NCI-H69 (cell line): ENCODE data around the gene DDAH2.

ENCODE experiments used
- DNase-seq: peaks from one replicate; lab custom pipeline; 2025; lab: John Stamatoyannopoulos, UW

Gene DDAH2, protein sequence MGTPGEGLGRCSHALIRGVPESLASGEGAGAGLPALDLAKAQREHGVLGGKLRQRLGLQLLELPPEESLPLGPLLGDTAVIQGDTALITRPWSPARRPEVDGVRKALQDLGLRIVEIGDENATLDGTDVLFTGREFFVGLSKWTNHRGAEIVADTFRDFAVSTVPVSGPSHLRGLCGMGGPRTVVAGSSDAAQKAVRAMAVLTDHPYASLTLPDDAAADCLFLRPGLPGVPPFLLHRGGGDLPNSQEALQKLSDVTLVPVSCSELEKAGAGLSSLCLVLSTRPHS

DNA sequence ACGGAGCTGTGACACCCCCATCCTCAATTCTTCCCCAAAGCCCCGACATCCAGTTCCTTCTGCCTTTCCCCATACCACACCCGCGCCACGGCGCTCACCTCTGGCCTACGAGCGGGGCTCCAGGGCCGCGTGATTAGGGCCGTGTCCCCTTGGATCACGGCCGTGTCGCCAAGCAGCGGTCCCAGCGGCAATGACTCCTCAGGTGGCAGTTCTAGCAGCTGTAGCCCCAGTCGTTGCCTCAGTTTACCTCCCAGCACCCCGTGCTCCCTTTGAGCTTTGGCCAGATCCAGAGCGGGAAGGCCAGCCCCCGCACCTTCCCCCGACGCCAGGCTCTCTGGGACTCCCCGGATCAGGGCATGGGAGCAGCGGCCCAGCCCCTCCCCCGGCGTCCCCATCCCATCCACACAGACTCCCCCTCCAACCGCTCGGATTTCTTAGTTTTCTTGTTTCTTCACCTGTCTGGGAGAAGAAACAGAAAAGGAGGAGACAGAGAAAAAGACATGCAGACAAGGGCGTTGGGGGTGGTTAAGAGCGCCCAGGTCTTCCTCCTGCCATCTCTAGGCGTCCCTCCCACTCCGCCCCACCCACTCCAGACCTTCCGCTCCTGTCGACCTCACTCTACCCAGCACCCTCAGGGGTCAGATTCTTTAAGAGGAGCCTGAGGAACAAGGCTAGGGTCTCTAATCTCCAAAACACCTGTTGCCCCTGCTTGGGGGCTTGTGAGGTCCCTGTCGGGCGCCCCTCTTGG lies at the start of gene DDAH2:
DDAH2 (minus strand) TSS at position 533 of the 748 bp plus-strand sequence; CDS start at position 395, 138 bp downstream.
- no peak for DNase-seq

DNA sequence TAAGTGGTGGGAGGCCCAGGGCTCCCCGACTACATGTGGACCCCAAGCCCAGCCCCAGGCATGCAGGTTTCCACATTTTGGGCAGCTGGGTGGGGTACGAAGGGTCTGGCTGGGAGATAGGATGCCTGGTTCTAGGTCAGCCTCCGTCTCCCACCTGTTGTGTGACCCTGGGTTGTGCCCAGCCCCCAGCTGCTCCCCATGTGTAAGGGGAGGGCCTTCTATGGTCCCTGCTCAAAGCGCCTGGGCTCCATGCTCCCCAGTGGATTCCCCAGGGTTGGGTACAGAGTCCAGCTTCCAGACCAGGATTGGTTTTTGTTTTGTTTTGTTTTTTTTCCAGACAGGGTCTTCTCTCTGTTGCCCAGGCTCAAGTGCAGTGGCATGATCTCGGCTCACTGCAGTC lies 49.1 kb upstream of the DDAH2 start:
- no peak for DNase-seq

DNA sequence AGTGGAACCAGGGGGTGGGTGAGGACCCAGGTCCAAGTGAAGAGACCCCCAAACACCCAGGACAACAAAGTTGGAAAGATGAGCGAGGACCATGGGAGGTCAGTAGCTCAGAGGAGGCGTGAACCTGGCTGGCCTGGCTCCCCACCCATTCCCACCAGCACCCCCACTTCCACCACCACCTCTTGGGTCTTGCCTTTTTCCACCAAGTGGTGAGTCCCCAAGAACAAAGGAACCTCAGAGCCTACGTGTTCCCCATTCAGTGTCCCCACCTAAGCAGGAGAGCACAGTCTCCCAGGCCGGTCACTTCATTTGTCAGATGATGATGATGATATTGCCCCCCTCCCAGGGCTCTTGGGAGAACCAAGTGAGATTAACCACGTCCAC lies 48.6 kb upstream of the DDAH2 start:
- no peak for DNase-seq

DNA sequence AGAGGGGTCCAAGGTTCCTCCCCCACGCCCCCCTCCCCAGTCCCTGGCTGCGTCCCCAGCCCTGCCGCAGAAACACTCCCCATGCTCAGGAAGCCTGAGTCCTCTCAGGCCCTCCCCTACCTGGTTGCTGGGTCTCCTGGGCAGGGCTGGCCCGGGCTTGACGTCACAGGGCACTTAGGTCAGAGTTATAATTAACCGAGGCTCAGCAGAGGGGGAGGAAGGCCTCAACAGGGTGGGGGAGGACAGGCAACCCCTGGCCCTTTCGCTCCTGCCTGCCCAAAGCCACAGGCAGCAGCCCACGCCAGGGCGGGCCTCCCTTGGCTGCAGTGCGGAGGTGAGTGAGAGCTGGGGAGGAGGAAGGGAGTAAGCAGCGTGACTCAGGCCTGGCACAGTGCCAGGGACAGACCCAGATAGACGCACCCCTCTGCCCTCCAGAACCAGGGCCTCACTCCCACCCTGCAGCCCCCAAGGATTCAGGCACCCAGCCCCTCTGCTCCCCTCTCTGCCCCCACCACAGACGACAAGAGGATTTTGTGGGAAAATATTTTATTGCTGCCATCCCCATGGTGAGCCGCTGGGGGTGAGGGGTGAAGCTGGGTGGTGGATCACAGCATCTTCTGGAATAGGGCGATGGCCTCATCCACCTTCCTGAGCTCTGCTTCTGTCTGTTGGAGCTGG lies 48.0 kb upstream of the DDAH2 start, which contains the start of gene VWA7:
VWA7 (minus strand) TSS at position 340 of the 678 bp plus-strand sequence. CDS start 549 bp downstream, outside the sequence.
- peak; percentile 85 for DNase-seq

DNA sequence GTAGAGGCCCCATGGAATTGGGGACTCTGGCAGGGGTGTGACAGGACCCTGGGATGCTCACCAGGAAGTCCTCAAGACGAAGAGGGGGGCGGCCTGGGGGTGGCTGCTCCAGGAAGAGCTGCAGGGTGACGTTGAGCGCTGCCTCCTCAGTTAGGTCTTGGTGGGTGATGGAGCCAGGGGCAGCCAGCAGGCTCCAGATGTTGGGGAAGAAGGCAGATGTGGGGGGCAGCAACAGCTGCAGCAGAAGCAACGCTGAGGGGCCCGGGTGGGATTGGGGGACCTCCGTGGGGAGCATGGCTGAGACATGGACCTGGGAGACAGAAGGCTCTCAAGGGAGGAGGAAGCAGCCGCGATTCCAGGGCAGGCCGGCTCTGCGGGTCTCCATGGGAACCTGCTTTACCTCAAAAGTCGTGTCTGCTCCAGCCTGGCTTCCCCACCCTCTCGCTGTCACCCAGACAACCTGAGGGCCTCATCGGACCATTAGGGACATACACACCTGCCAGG lies 47.4 kb upstream of the DDAH2 start:
- DNase-seq, result peak; percentile 80

DNA sequence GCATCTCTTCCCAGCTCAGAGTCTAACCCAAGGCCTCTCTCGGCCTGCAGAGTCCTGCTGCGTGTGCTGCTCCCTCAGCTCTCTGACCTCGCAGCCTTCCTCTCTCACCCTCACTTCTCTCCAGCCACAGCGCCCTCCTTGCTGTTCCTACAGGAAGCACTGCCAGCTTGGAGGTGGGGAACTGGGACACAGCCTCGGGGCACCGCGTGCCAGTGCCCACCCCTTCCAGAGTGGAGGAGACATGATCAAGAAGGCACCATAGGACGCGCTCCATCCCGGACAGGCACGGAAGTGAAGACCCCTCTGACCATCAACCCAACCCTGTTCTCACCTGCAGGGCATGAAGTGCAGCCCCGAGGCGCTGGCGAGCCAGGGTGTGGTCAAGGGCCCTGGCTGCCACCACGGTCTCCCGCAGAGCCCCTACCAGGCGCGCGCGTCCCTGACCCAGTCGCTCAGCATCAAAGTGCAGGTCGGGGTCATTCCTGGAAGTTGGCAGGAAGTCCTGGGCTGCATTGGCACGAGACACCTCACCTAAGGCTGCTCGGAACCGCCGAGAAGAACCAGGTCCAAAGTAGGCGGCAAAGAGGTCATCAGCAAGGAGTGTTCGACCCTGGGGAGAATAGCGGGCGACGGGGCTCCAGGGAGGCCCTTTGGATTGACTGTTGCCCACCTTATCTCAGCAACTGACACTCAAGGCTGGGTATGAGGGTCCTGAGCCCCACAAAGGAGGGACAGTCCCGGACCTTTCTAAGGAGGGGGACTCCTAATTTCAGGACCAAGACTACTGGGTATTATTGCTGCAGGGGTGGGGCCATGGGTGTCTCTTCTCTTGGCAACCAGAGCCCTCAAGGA lies 46.8 kb upstream of the DDAH2 start:
- no peak for DNase-seq

DNA sequence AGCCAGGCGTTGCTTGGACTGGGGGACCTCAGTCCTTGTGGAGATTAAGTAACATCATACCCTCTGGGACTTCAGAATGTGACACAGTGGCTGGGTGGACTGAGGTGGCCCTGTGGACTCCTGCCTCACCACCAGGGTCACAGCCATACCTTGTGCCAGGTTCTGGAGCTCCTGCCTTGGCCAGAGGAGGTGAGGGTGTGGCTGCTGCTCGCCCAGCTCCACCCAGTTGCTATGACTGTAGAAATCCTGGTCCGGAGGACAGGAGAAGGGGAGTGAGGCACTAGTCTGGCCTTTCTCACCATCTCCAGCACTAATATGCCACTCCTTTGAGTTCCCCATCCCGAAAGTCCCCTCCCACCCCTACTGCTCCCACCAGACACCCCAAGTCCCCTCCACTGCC lies 46.1 kb upstream of the DDAH2 start:
- no peak for DNase-seq

DNA sequence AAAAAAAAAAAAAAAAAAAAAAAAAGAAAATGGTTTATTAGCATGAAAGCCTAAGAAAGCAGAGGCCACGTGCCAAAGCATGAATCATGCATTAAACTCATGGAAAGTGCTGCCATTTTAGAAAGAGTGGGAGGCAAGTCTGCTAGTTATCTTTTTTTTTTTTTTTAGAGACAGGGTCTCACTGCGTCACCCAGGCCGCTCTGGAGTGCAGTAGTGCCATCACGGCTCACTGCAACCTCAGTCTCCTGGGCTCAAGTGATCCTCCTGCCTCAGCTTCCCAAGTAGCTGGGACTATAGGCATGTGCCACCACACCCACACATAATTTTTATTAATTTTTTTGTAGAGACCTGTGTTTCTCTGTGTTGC lies 42.9 kb upstream of the DDAH2 start:
- DNase-seq, result no peak

DNA sequence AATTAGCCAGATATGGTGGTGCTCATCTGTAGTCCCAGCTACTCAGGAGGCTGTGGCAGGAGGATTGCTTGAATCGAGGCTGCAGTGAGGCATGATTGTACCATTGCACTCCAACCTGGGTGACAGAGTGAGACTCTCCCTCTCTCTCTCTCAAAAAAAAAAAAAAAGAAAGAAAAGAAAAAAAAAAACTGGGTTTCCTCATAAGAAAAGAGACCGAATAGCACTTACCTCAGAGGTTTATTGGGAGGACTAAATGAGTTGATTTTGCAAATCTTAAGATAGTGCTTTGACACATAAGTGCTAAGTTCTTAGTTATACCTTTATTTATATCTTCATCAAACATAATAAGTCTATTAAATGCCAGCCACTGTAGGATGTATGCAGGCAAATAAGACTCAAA lies 41.8 kb upstream of the DDAH2 start:
- no peak for DNase-seq

DNA sequence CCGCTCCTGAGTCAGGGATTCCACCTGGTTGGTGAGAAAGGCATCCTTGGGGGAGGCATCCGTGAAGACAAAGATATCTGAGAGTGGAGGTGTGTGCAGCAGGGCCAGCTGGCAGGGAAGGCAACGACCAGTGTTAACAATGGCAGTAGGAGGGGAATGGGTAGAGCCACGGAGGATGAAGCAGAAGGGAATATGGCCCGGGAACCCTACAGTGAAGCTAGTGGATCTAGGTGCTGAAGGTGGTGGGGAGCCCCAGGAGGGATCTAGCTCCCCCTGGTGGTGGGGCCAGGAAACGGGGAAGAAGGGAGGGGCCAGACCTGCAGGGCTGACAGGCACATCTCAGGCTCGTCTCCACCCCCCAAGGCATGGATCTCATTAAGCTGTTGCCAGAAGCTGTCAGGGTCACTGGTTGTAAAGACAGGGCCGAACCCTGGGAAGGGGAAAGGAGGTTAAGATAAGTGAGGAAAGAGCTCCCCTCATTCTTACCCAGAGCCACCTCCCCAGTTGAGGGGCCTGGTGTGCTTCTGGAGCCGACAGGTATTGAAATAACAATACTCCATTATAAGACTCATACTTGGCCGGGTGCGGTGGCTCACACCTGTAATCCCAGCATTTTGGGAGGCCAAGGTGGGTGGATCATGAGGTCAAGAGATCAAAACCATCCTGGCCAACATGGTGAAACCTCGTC lies 40.7 kb upstream of the DDAH2 start:
- DNase-seq, result peak; percentile 82

DNA sequence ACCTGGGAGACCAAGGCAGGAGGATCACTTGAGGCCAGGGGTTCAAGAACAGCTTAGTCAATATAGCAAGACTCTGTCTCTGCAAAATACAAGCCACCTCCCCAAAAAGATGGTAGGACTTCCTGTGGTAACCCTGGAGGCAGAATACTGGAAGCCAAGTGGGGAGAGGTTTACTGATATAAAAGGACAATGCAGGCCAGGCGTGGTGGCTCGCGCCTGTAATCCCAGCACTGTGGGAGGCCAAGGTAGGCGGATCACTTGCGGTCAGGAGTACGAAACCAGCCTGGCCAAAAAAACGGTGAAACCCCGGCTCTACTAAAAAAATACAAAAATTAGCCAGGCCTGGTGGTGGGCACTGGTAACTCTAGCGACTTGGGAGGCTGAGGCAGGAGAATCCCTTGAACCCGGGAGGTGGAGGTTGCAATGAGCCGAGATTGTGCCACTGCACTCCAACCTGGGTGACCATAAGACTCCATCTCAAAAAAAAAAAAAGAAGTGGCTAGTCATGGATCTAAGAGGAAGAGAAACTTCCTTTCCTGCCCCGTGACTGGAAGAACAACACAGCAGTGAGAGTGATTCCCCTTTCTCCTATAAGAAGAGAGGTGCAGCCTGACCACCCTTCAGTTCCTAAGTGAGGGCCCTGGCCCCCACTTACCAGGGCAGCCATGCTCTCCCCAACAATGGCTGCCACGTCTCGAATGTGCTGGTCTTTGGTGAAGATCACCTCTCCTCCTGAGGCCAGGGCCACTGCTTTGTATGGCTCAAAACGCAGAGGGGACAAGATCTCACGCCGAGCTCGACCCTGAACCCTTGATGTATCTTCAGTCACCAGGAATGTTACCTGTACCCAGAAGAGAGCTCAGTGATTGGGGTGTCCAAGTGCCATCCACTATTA lies 39.5 kb upstream of the DDAH2 start:
- DNase-seq, result no peak

DNA sequence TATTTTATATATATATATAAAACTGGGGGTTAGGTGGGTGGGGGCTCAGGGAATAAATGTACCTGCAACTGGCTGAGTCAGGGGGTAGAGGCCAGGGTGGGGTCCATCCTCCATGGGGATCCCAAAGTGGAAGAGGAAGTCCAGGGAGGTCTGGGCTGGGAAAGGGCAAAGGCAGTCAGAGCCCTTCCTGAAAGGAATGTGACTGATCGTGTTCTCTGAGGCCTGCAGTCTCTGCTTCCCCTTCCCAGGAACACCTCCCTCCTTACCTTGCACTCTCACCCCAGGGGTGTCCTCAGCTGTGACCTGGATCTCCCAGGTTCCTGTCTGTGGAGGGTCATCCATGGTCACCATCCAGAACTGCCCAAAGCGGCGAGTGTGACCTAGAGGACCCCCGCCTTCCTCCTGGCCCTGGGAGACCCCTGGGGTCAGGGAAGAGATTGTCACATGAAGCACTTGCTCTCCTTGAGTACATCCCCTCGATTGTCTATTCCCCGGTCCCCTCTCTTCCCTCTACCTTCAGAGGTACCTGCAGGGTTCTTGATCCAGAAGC lies 38.1 kb upstream of the DDAH2 start:
- no peak for DNase-seq

DNA sequence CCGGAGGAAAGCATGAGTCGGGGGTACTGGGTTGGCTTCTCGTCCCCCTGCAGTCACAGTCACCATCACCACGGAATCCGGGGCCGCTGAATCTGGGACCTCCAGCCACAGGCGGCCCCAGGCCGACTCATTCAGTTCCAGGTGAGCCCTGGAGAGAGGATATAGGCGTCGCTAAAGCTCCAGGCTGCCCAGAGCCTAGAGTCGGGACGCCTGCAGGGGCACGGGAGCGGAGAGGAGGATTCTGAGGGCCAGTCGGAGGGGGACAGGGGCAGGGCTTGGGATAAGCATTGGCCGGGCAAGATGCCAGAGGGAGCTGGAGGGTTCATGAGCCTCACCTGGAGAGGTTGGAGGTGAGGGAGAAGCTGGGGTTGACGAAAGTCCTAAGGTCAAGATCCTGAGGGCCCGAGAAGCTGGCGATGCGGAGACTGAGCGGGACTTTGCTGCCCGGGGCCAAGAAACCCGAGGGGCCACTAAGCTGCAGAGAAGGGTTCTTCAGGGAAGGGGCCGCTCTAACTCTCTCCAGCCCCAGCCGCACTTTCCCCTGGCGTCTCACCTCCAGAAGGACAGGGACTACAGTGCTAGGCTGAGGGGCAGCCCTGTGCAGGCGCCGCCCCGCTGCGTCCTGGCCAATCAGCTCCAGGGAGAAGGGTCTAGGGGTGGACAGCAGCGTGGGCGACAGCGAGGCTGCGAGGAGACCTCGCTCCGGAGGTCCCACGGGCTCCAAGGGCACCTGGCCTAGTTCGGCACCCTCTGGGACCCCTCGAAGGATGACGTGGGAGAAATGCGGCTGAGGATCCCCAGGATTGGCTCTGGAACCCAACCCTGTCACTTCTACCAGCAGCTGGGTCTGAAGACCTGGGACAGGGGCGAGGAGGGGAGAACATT lies 37.1 kb upstream of the DDAH2 start:
- DNase-seq, result no peak

DNA sequence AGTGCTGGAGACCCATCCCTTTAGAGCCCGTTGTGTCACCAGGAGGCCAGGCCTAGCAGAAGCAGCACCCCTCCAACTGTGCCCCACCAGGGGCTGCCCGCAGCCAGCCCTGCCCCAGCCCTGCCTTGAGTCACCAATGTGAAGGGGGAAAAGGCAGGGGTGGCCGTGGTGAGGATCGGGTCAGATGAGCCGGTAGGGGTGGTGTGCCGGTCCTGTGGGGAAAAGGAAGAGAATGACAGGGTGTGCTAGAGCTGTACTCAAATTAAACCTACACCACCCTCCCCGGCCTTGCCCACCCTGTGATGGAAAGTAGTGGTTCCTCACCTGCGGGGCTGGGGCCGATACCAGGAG lies 36.4 kb upstream of the DDAH2 start:
- DNase-seq, result no peak

DNA sequence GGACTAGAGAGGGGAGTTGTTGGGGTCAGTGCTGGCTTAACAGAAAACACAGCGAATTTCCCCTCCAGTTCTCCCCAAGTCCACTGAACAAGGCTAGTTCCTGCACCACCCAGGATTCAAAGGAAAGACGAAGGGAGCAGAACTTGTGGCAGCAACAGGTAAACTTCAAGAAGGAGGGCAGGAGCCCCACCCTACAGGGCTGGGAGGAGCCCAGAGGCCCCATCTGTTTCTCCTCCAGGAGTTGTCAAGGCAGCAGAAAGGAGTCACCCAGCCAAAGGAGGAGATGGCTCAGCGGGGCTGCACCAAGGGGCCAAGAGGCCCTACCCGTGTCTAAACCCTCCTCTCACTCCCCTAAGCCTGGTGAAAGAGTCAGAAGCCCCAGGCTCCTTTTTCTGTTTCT lies 35.1 kb upstream of the DDAH2 start:
- DNase-seq, result peak; percentile 26

DNA sequence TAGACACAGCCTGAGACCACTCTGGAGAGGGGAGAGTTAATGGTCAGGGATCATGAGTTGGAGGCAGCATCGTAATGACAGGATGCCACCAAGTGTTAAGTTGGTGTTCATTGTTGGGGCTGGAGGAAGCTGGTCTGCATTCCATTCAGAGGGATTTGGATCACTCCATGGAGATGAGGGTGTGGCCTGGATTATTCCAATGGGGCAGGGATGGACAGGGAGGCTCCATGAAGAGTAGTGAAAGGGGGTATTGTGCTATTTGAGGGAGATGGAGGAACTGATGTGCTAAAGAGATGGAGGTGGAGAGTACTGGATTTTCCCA lies 34.5 kb upstream of the DDAH2 start:
- peak; percentile 67 for DNase-seq

DNA sequence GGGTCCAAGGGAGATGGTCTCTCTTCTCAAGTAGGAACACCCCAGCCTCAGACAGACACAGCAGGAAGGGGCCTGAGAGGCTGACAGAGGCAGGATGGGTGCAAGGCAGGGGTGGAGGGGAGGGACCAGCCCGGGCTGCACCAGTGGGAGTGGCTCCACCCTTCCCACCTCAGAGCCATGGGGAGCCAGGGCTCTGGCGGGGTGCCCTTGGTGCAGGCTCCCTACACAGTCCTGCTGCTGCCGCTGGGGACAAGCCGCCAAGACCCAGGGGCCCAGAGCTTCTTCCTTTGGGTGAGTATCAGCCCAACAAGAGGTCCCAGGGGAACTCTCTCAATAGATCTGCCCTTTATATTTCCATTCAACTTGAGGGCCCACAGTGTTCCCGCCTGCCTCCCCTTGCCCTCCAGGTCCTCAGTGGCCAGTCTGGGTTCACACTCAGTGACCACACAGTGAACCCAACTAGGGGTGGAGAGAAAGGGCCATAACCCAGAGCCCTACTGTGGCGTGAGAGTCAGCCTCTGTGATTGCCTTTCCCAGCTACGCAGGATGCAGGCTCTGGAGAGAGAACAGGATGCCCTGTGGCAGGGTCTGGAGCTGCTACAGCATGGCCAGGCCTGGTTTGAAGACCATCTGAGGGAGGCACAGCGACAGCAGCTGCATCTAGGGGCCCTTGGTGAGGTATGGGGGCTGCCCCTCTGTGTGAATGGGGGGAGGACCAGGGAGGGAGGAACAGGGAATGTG lies 33.9 kb upstream of the DDAH2 start:
- DNase-seq, result no peak

DNA sequence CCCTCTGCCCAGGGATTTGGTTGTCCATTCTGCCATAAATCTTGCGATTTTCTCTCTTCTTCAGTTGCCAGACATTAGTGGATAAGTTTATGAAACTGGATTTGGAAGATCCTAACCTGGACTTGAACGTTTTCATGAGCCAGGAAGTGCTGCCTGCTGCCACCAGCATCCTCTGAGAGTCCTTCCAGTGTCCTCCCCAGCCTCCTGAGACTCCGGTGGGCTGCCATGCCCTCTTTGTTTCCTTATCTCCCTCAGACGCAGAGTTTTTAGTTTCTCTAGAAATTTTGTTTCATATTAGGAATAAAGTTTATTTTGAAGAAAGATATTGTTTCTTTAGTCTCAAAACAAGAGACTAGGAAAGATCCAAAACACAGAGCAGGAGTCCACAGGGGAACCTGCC lies 33.3 kb upstream of the DDAH2 start, which contains the start of gene SAPCD1:
SAPCD1 (plus strand) TSS at position 301 of the 400 bp plus-strand sequence. CDS start 399 bp downstream, outside the sequence.
- DNase-seq, result no peak
